K562 (cell line): ENCODE measurements around the gene MYO16. TPM values are rescaled to one million over a fixed set of nuclear protein-coding genes. Genes with fewer than 3 reads are reported as not detected.

Experiments used
- ARID1B ChIP-seq: fragments of 450-650 bp; IDR thresholded peaks from 2 replicates; pipeline ENCODE4 v1.6.1; 2016; ENCODE audit warnings: antibody characterized with exemption, mild to moderate bottlenecking, inconsistent platforms
- CBFA2T3 ChIP-seq: fragments of 450-650 bp; IDR thresholded peaks from 2 replicates; pipeline ENCODE4 v1.6.1; 2017
- MAZ ChIP-seq, 2 experiments: fragments of 450-650 bp in 1 of 2; sonication (generic) in 1 of 2; formaldehyde crosslinking; IDR thresholded peaks in 1 of 2; conservative IDR thresholded peaks in 1 of 2; 2 replicates each; pipeline versions ENCODE4 v1.4.0 to v1.5.0; 2020; ENCODE audit warnings: mild to moderate bottlenecking in 1 of 2, missing genetic modification reagents in 1 of 2
- MED1 ChIP-seq: sonication (generic); formaldehyde crosslinking; IDR thresholded peaks from 2 replicates; pipeline ENCODE4 v1.8.1; 2023; ENCODE audit warnings: missing genetic modification reagents, borderline replicate concordance
- NCOR1 ChIP-seq: fragments of 450-650 bp; IDR thresholded peaks from 2 replicates; pipeline ENCODE4 v1.6.1; 2016; ENCODE audit warnings: mild to moderate bottlenecking, moderate library complexity
- RBM17 ChIP-seq: fragments of 200-400 bp; formaldehyde crosslinking; IDR thresholded peaks from 2 replicates; pipeline ENCODE4 v1.6.1; 2017; ENCODE audit warnings: low read depth, mild to moderate bottlenecking, low read length, borderline replicate concordance
- RFX1 ChIP-seq: fragments of 450-650 bp; IDR thresholded peaks from 2 replicates; pipeline ENCODE4 v1.6.1; 2016; ENCODE audit warnings: mild to moderate bottlenecking, moderate library complexity
- SMARCB1 ChIP-seq: IDR thresholded peaks from 2 replicates; pipeline ENCODE4 v1.6.1; 2011; ENCODE audit warnings: improper control_type of control experiment, low read depth; ENCODE audit not compliant: insufficient read length
- TAF1 ChIP-seq: IDR thresholded peaks from 2 replicates; pipeline ENCODE4 v1.6.1; 2011; ENCODE audit warnings: mild to moderate bottlenecking, low read length, moderate library complexity; ENCODE audit not compliant: insufficient read depth, control insufficient read depth, severe bottlenecking; ENCODE audit errors: extremely low read depth
- TAL1 ChIP-seq: fragments of 450-650 bp; IDR thresholded peaks from 2 replicates; pipeline ENCODE4 v1.6.1; 2016; ENCODE audit warnings: mild to moderate bottlenecking
- TCF3 ChIP-seq: sonication (generic); formaldehyde crosslinking; IDR thresholded peaks from 2 replicates; pipeline ENCODE4 v1.4.0; 2020; ENCODE audit warnings: mild to moderate bottlenecking, missing genetic modification reagents
- TEAD4 ChIP-seq, 2 experiments: sonication (generic) in 1 of 2; formaldehyde crosslinking in 1 of 2; IDR thresholded peaks; 2 replicates each; pipeline versions ENCODE4 v1.6.1 to v1.8.0; 2012 to 2022; ENCODE audit warnings: borderline replicate concordance in 1 of 2, inconsistent platforms in 1 of 2, low read length in 1 of 2, mild to moderate bottlenecking in 1 of 2, missing genetic modification reagents in 1 of 2
- THRAP3 ChIP-seq: fragments of 450-650 bp; IDR thresholded peaks from 2 replicates; pipeline ENCODE4 v1.6.1; 2016; ENCODE audit warnings: mild to moderate bottlenecking, inconsistent platforms, borderline replicate concordance
- ZFP36 ChIP-seq: fragments of 150-350 bp; IDR thresholded peaks from 2 replicates; pipeline ENCODE4 v1.6.1; 2018; ENCODE audit warnings: low read length, low read depth; ENCODE audit not compliant: partially characterized antibody
- ZNF239 ChIP-seq: fragments of 250-450 bp; sonication (Bioruptor Pico); IDR thresholded peaks from 2 replicates; pipeline ENCODE4 v1.4.0; 2020; ENCODE audit warnings: mild to moderate bottlenecking
- polyA plus RNA-seq, 8 experiments: library from polyadenylated mRNA; depleted of rRNA in 4 of 8; stranded (reverse) in 5 of 8; unstranded in 3 of 8; fragments of >200 nt; fragmentation: Nextera tagmentation in 2 of 8; fragmentation: Illumina TruSeq in 1 of 8; extraction: Ambion mirVana in 2 of 8; extraction: Trizol in 1 of 8; gene quantifications; 2 replicates each; pipeline versions ENCODE4 v1.2.1 to v1.2.3, GENCODE V29; 2011 to 2014; ENCODE audit warnings: inconsistent platforms in 1 of 8, missing spikeins in 1 of 8
- total RNA-seq, 7 experiments: library from RNA; depleted of rRNA in 6 of 7; stranded (reverse); fragments of >200 nt in 6 of 7; fragmentation: Illumina TruSeq in 2 of 7; extraction: Trizol in 2 of 7; gene quantifications; 2 replicates each; pipeline versions ENCODE4 v1.2.1 to v1.2.3, GENCODE V29; 2011 to 2021; ENCODE audit warnings: low replicate concordance in 1 of 7
- TF ChIP-seq, protein P1 (sequence below), 2 experiments: fragments of 450-650 bp in 1 of 2; IDR thresholded peaks; 2 replicates each; pipeline ENCODE4 v1.6.1; 2011 to 2017; ENCODE audit warnings: low read depth in 2 of 2, antibody characterized with exemption in 1 of 2, borderline replicate concordance in 1 of 2, low read length in 1 of 2, mild to moderate bottlenecking in 1 of 2, mixed read lengths in 1 of 2; ENCODE audit not compliant: control insufficient read depth in 1 of 2
- TF ChIP-seq, protein P2 (sequence below), 2 experiments: IDR thresholded peaks; 2 replicates each; pipeline ENCODE4 v1.6.1; 2011; ENCODE audit warnings: borderline replicate concordance in 1 of 2, control low read depth in 1 of 2, low read depth in 1 of 2, low read length in 1 of 2, mild to moderate bottlenecking in 1 of 2, mixed read lengths in 1 of 2, moderate library complexity in 1 of 2; ENCODE audit not compliant: insufficient read depth in 1 of 2, insufficient read length in 1 of 2, poor library complexity in 1 of 2, severe bottlenecking in 1 of 2; ENCODE audit errors: extremely low read depth in 1 of 2

MYO16 gene
- total and polyA plus RNA-seq, 9 of the 15 experiments (the other 6 are each of a cell fraction or from before 2014, with no cell fraction given), result 4.3 to 45.7 (median 12.1) TPM

DNA sequence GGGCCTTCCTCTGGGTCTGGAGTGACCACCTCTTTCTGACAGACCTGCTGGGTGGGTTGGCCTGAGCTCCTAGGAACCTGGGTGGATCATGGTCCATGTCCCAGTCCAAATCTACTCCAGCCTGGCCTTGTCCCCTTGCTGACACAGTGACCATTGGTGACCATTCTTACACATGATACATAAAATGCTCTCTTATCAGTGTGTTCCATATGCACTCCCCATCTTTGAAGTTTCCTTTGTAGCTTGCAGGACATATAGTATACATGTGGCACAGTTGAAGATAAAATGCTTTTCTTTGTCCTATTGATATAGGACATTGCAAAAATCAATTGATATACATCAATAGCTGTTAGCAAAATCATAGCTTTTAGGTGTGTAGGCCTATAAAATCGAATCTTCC is 291.8 kb downstream of the MYO16 start (continued):
- TF ChIP-seq MED1 (no peak), ZNF239 (CRISPR knock-in tag) (no peak), ZFP36 (no peak), MAZ (CRISPR knock-in tag; conservative IDR thresholded peaks at IDR 0.05 in 1 of 2, IDR thresholded peaks at IDR 0.05 in 1 of 2) (no peak), RFX1 (0 out of 2 replicates have a peak, but pooled peaks have one; percentile 18), THRAP3 (no peak), TAL1 (peak; percentile 60; the same call in 1 of the 2 replicates), CBFA2T3 (peak; percentile 71), ARID1B (peak; percentile 72), TAF1 (no peak), NCOR1 (peak; percentile 27; the same call in 1 of the 2 replicates), RBM17 (no peak), TEAD4 (IDR thresholded peaks at IDR 0.05; ENCODE audit: low read length) (peak; percentile 65; the same call in 1 of the 2 replicates), TEAD4 (CRISPR knock-in tag; IDR thresholded peaks at IDR 0.05; ENCODE audit: borderline replicate concordance) (no peak), TCF3 (CRISPR knock-in tag) (peak; percentile 74), SMARCB1 (no peak)
- TF ChIP-seq, protein P1, sequence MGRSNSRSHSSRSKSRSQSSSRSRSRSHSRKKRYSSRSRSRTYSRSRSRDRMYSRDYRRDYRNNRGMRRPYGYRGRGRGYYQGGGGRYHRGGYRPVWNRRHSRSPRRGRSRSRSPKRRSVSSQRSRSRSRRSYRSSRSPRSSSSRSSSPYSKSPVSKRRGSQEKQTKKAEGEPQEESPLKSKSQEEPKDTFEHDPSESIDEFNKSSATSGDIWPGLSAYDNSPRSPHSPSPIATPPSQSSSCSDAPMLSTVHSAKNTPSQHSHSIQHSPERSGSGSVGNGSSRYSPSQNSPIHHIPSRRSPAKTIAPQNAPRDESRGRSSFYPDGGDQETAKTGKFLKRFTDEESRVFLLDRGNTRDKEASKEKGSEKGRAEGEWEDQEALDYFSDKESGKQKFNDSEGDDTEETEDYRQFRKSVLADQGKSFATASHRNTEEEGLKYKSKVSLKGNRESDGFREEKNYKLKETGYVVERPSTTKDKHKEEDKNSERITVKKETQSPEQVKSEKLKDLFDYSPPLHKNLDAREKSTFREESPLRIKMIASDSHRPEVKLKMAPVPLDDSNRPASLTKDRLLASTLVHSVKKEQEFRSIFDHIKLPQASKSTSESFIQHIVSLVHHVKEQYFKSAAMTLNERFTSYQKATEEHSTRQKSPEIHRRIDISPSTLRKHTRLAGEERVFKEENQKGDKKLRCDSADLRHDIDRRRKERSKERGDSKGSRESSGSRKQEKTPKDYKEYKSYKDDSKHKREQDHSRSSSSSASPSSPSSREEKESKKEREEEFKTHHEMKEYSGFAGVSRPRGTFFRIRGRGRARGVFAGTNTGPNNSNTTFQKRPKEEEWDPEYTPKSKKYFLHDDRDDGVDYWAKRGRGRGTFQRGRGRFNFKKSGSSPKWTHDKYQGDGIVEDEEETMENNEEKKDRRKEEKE (IDR thresholded peaks at IDR 0.05; ENCODE audit: borderline replicate concordance in 1 of 2, control insufficient read depth in 1 of 2, low read depth in 2 of 2, low read length in 1 of 2), result no peak
- TF ChIP-seq, protein P2, sequence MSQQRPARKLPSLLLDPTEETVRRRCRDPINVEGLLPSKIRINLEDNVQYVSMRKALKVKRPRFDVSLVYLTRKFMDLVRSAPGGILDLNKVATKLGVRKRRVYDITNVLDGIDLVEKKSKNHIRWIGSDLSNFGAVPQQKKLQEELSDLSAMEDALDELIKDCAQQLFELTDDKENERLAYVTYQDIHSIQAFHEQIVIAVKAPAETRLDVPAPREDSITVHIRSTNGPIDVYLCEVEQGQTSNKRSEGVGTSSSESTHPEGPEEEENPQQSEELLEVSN (IDR thresholded peaks at IDR 0.05; ENCODE audit: borderline replicate concordance in 1 of 2, extremely low read depth in 1 of 2, insufficient read depth in 1 of 2, insufficient read length in 1 of 2, low read depth in 1 of 2, low read length in 1 of 2, poor library complexity in 1 of 2, severe bottlenecking in 1 of 2), result no peak
